SK-N-SH treated with all-trans-retinoic acid at 6 μM for 48 hours (cell line): ENCODE measurements around the gene GP1BB.

Experiments
- ATAC-seq: fragments of 200-7000 bp; cut with Tn5 transposase; 3 replicates; pipeline ENCODE4 v1.9.1; 2020; ENCODE audit warnings: mild to moderate bottlenecking, moderate library complexity
- ARNTL ChIP-seq: fragments of 450-650 bp; formaldehyde crosslinking; IDR thresholded peaks from 2 replicates; pipeline ENCODE4 v1.5.0; 2020; ENCODE audit warnings: low read depth, mild to moderate bottlenecking, moderate library complexity, borderline replicate concordance
- BACH2 ChIP-seq: fragments of 250-450 bp; sonication (Bioruptor Pico); IDR thresholded peaks from 2 replicates; pipeline ENCODE4 v1.9.0; 2021; ENCODE audit warnings: mild to moderate bottlenecking, borderline replicate concordance
- CSDC2 ChIP-seq: fragments of 250-450 bp; sonication (Bioruptor Pico); IDR thresholded peaks from 2 replicates; pipeline ENCODE4 v1.5.0; 2020; ENCODE audit warnings: mild to moderate bottlenecking, moderate library complexity
- ESRRG ChIP-seq: fragments of 250-450 bp; sonication (Bioruptor Pico); IDR thresholded peaks from 2 replicates; pipeline ENCODE4 v1.6.1; 2021; ENCODE audit warnings: mild to moderate bottlenecking
- GLIS3 ChIP-seq: fragments of 250-450 bp; sonication (Bioruptor Pico); IDR thresholded peaks from 2 replicates; pipeline ENCODE4 v1.5.0; 2020; ENCODE audit warnings: mild to moderate bottlenecking, moderate library complexity
- ISL1 ChIP-seq: fragments of 250-450 bp; sonication (Bioruptor Pico); IDR thresholded peaks from 2 replicates; pipeline ENCODE4 v2.1.2; 2022; ENCODE audit warnings: mild to moderate bottlenecking, moderate library complexity
- OSR1 ChIP-seq: fragments of 250-450 bp; sonication (Bioruptor Pico); IDR thresholded peaks from 2 replicates; pipeline ENCODE4 v1.8.0; 2022; ENCODE audit warnings: moderate library complexity, mild to moderate bottlenecking, inconsistent platforms
- PPARA ChIP-seq: fragments of 250-450 bp; sonication (Bioruptor Pico); IDR thresholded peaks from 2 replicates; pipeline ENCODE4 v1.5.0; 2020; ENCODE audit warnings: mild to moderate bottlenecking, borderline replicate concordance
- RARB ChIP-seq: fragments of 250-450 bp; sonication (Bioruptor Pico); IDR thresholded peaks from 2 replicates; pipeline ENCODE4 v1.8.0; 2021; ENCODE audit warnings: mild to moderate bottlenecking, moderate library complexity
- SNAI2 ChIP-seq: fragments of 250-450 bp; sonication (Bioruptor Pico); IDR thresholded peaks from 2 replicates; pipeline ENCODE4 v1.5.0; 2020; ENCODE audit warnings: mild to moderate bottlenecking, moderate library complexity
- TCF4 ChIP-seq: fragments of 250-450 bp; sonication (Bioruptor Pico); IDR thresholded peaks from 2 replicates; pipeline ENCODE4 v1.8.0; 2021; ENCODE audit warnings: mild to moderate bottlenecking, moderate library complexity, borderline replicate concordance
- TOX ChIP-seq: fragments of 250-450 bp; sonication (Bioruptor Pico); IDR thresholded peaks from 2 replicates; pipeline ENCODE4 v1.8.0; 2021; ENCODE audit warnings: mild to moderate bottlenecking, moderate library complexity, borderline replicate concordance
- ZC3H10 ChIP-seq: fragments of 250-450 bp; sonication (Bioruptor Pico); IDR thresholded peaks from 2 replicates; pipeline ENCODE4 v1.5.1; 2021; ENCODE audit warnings: mild to moderate bottlenecking, moderate library complexity
- ZFP3 ChIP-seq: fragments of 250-450 bp; sonication (Bioruptor Pico); IDR thresholded peaks from 2 replicates; pipeline ENCODE4 v1.5.0; 2020; ENCODE audit warnings: mild to moderate bottlenecking, moderate library complexity
- ZFP30 ChIP-seq: fragments of 450-650 bp; formaldehyde crosslinking; IDR thresholded peaks from 2 replicates; pipeline ENCODE4 v1.5.0; 2022; ENCODE audit warnings: mild to moderate bottlenecking, moderate library complexity
- ZNF565 ChIP-seq: fragments of 450-650 bp; formaldehyde crosslinking; conservative IDR thresholded peaks from 2 replicates; pipeline ENCODE4 v1.5.0; 2020; ENCODE audit warnings: low read depth, mild to moderate bottlenecking, moderate library complexity
- ZNF70 ChIP-seq: fragments of 450-650 bp; formaldehyde crosslinking; IDR thresholded peaks from 2 replicates; pipeline ENCODE4 v1.5.0; 2020; ENCODE audit warnings: mild to moderate bottlenecking, moderate library complexity
- ZNF8 ChIP-seq: fragments of 450-650 bp; formaldehyde crosslinking; IDR thresholded peaks from 2 replicates; pipeline ENCODE4 v1.5.0; 2020; ENCODE audit warnings: mild to moderate bottlenecking, moderate library complexity
- TF ChIP-seq, protein P1 (sequence below): fragments of 250-450 bp; sonication (Bioruptor Pico); IDR thresholded peaks from 2 replicates; pipeline ENCODE4 v1.5.1; 2020; ENCODE audit warnings: low read depth, mild to moderate bottlenecking, moderate library complexity
- TF ChIP-seq, protein P2 (sequence below): fragments of 250-450 bp; sonication (Bioruptor Pico); IDR thresholded peaks from 2 replicates; pipeline ENCODE4 v1.8.0; 2020; ENCODE audit warnings: mild to moderate bottlenecking, moderate library complexity, borderline replicate concordance
- TF ChIP-seq, protein P3 (sequence below): fragments of 250-450 bp; sonication (Bioruptor Pico); IDR thresholded peaks from 2 replicates; pipeline ENCODE4 v1.5.0; 2020; ENCODE audit warnings: mild to moderate bottlenecking, moderate library complexity

GP1BB gene

DNA sequence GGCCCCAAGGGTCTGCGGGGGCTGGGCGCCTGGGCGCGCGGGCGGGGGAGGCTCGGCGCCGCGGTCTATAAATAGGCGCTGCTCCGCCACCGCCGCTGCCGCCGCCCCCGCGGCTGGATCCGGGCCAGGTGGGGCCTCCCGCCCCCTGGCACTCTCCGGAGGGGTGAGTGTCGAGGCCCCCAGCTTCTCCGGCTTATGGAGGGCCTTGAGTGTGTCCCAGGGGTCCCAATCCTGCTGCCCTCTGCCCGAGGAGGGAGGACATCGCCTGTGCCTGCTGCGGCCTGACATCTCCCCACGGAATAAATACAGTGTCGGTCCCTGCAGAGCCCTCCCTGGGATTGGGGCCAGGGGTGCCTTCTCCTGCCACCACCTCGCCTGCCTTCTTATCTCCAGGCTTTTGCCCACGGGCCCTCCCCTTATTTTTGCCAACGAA lies 4.3 kb upstream of the GP1BB start:
- ATAC-seq = no peak
- TF ChIP-seq BACH2 (CRISPR knock-in tag) = no peak
- no peak for TF ChIP-seq ZFP3
- TF ChIP-seq SNAI2 (CRISPR knock-in tag) = no peak
- TF ChIP-seq TCF4 (CRISPR knock-in tag) = no peak
- TF ChIP-seq ZNF565 (CRISPR knock-in tag) = no peak
- TF ChIP-seq, protein P1, sequence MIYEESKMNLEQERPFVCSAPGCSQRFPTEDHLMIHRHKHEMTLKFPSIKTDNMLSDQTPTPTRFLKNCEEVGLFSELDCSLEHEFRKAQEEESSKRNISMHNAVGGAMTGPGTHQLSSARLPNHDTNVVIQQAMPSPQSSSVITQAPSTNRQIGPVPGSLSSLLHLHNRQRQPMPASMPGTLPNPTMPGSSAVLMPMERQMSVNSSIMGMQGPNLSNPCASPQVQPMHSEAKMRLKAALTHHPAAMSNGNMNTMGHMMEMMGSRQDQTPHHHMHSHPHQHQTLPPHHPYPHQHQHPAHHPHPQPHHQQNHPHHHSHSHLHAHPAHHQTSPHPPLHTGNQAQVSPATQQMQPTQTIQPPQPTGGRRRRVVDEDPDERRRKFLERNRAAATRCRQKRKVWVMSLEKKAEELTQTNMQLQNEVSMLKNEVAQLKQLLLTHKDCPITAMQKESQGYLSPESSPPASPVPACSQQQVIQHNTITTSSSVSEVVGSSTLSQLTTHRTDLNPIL (CRISPR knock-in tag) = no peak
- TF ChIP-seq, protein P2, sequence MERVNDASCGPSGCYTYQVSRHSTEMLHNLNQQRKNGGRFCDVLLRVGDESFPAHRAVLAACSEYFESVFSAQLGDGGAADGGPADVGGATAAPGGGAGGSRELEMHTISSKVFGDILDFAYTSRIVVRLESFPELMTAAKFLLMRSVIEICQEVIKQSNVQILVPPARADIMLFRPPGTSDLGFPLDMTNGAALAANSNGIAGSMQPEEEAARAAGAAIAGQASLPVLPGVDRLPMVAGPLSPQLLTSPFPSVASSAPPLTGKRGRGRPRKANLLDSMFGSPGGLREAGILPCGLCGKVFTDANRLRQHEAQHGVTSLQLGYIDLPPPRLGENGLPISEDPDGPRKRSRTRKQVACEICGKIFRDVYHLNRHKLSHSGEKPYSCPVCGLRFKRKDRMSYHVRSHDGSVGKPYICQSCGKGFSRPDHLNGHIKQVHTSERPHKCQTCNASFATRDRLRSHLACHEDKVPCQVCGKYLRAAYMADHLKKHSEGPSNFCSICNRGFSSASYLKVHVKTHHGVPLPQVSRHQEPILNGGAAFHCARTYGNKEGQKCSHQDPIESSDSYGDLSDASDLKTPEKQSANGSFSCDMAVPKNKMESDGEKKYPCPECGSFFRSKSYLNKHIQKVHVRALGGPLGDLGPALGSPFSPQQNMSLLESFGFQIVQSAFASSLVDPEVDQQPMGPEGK (CRISPR knock-in tag) = no peak
- no peak for TF ChIP-seq ZNF8 (CRISPR knock-in tag)
- TF ChIP-seq CSDC2 (CRISPR knock-in tag) = no peak
- no peak for TF ChIP-seq PPARA (CRISPR knock-in tag)
- TF ChIP-seq OSR1 (CRISPR knock-in tag) = no peak
- TF ChIP-seq ZNF70 = no peak
- TF ChIP-seq, protein P3, sequence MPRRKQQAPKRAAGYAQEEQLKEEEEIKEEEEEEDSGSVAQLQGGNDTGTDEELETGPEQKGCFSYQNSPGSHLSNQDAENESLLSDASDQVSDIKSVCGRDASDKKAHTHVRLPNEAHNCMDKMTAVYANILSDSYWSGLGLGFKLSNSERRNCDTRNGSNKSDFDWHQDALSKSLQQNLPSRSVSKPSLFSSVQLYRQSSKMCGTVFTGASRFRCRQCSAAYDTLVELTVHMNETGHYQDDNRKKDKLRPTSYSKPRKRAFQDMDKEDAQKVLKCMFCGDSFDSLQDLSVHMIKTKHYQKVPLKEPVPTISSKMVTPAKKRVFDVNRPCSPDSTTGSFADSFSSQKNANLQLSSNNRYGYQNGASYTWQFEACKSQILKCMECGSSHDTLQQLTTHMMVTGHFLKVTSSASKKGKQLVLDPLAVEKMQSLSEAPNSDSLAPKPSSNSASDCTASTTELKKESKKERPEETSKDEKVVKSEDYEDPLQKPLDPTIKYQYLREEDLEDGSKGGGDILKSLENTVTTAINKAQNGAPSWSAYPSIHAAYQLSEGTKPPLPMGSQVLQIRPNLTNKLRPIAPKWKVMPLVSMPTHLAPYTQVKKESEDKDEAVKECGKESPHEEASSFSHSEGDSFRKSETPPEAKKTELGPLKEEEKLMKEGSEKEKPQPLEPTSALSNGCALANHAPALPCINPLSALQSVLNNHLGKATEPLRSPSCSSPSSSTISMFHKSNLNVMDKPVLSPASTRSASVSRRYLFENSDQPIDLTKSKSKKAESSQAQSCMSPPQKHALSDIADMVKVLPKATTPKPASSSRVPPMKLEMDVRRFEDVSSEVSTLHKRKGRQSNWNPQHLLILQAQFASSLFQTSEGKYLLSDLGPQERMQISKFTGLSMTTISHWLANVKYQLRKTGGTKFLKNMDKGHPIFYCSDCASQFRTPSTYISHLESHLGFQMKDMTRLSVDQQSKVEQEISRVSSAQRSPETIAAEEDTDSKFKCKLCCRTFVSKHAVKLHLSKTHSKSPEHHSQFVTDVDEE (CRISPR knock-in tag) = no peak
- no peak for TF ChIP-seq RARB (CRISPR knock-in tag)

DNA sequence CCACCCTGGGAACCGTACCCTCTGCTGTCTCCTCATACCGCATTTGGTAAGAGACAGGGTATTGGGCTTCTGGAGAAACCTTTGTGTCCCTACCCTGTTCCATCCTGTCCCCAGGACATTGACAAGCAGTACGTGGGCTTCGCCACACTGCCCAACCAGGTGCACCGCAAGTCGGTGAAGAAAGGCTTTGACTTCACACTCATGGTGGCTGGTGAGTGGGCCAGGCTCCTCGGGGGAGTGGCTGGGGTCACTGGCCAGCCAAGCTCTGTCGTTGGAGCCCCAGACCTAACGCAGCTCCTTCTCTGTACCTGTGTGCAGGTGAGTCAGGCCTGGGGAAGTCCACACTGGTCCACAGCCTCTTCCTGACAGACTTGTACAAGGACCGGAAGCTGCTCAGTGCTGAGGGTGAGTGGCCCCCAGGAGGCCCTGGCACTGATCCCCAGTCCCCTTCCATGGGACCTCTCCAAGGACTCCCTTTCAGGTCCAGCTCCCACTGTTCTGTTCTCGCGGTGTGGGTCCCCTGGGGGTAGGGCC lies 3.8 kb upstream of the GP1BB start:
- no peak for ATAC-seq
- TF ChIP-seq CSDC2 (CRISPR knock-in tag) = no peak
- TF ChIP-seq TCF4 (CRISPR knock-in tag) = no peak
- TF ChIP-seq GLIS3 (CRISPR knock-in tag) = no peak
- TF ChIP-seq, protein P3 (CRISPR knock-in tag) = no peak
- no peak for TF ChIP-seq ISL1
- no peak for TF ChIP-seq TOX (CRISPR knock-in tag)
- no peak for TF ChIP-seq ZNF565 (CRISPR knock-in tag)
- no peak for TF ChIP-seq OSR1 (CRISPR knock-in tag)
- TF ChIP-seq SNAI2 (CRISPR knock-in tag) = no peak
- TF ChIP-seq ZNF8 (CRISPR knock-in tag) = no peak
- TF ChIP-seq, all 23 proteins: peak for 0

DNA sequence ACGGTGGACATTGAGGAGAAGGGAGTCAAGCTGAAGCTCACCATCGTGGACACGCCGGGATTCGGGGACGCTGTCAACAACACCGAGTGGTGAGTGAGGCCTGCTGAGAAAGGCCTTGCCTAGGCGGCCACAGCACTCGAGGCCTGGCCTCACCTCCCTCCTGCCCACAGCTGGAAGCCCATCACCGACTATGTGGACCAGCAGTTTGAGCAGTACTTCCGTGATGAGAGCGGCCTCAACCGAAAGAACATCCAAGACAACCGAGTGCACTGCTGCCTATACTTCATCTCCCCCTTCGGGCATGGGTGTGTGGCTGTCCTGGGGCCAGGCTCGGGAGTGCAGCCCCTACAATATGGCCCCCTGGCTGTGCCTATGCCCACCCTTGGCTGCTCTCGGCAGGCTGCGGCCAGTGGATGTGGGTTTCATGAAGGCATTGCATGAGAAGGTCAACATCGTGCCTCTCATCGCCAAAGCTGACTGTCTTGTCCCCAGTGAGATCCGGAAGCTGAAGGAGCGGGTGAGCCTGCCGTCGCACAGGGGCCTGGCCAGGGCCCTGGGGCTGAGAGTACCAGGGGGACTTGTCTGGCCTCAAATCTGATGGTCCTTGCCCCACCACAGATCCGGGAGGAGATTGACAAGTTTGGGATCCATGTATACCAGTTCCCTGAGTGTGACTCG lies 3.0 kb upstream of the GP1BB start:
- TF ChIP-seq, protein P3 (CRISPR knock-in tag) = no peak
- TF ChIP-seq ESRRG = no peak
- TF ChIP-seq BACH2 (CRISPR knock-in tag) = no peak
- TF ChIP-seq, protein P1 (CRISPR knock-in tag) = no peak
- no peak for TF ChIP-seq ZNF8 (CRISPR knock-in tag)
- TF ChIP-seq RARB (CRISPR knock-in tag) = no peak
- no peak for TF ChIP-seq ZFP30 (CRISPR knock-in tag)
- TF ChIP-seq ARNTL (CRISPR knock-in tag) = no peak
- TF ChIP-seq ZNF565 (CRISPR knock-in tag) = no peak
- no peak for TF ChIP-seq TCF4 (CRISPR knock-in tag)
- no peak for TF ChIP-seq ZC3H10
- no peak for ATAC-seq
